Measurements from ENCODE around the gene MGMT. TPM values are rescaled to one million over a fixed set of nuclear protein-coding genes. Genes with fewer than 3 reads are reported as not detected.

The MGMT gene
- total RNA-seq, 4 donors from 2014 or later: 16.5 to 37.5 (median 32.1) TPM

DNA sequence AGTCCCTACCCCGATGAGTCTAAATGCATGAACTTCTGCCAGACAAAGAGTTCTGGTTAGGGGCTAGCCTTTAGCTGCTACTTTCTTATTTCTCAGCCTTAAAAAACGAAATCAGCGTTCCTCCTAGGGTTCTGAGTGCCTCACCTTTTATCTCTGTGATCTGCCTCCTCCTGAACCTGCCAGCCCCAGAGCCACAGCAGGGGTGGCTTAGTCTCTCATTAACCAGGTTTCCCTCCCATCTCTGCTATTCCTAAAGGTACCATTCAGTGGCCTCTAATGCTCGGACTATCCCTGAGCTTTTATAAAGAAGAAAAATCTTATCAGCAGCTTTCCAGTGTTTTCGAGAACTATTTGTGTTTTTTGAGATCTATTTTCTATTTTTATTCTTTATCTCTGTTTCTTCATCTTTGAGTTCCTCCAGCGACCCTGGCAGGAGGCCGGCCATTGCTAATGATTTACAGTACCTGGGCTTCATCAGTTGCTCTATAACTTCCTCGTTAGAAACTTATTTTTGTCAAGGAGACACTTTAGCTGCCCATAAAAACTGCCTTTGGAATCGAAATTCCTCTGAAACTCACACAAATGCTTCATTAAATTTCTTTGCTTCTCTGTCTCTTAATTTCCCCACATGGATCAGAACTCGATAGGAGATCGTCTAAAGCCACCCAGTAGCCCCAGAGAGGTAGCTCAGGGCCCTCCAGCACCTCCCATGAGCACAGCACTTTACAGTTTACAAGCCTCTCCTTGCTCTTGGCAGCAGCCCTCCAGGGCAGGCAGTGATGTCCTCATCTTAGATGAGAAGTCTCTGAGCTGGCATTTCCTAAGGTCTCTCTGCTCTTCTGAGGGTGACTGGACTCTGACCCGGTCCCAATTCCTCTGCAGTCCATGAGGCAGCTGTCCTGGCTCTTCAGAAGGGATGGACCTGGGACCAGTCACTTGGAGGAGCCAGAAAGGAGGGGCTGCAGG is 347.9 kb downstream of the MGMT start:
- peaks cover 0 to 16% (median 0%) of the 10 kb centered on the region in 3 donors for H3K9me3 ChIP-seq
- WGBS, 2 donors (ENCODE audit: low coverage in 1 of 2): 55 to 82% methylated on average over 10 of the region's 12 CpGs
- H3K27me3 ChIP-seq: peaks cover 57% of the 10 kb centered on the region
- TF ChIP-seq EP300 (IDR thresholded peaks at IDR 0.05): no peak
- TF ChIP-seq, protein P1, sequence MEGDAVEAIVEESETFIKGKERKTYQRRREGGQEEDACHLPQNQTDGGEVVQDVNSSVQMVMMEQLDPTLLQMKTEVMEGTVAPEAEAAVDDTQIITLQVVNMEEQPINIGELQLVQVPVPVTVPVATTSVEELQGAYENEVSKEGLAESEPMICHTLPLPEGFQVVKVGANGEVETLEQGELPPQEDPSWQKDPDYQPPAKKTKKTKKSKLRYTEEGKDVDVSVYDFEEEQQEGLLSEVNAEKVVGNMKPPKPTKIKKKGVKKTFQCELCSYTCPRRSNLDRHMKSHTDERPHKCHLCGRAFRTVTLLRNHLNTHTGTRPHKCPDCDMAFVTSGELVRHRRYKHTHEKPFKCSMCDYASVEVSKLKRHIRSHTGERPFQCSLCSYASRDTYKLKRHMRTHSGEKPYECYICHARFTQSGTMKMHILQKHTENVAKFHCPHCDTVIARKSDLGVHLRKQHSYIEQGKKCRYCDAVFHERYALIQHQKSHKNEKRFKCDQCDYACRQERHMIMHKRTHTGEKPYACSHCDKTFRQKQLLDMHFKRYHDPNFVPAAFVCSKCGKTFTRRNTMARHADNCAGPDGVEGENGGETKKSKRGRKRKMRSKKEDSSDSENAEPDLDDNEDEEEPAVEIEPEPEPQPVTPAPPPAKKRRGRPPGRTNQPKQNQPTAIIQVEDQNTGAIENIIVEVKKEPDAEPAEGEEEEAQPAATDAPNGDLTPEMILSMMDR (IDR thresholded peaks at IDR 0.05): no peak
- no peaks in the 10 kb centered on the region for H3K4me1 ChIP-seq
- ATAC-seq: no peak
- no peak overlapping the region for H3K27ac ChIP-seq
- no peak overlapping the region for H3K4me3 ChIP-seq
- H3K36me3 ChIP-seq: no peaks in the 10 kb centered on the region

GRCh38 chr10:129815898-129816655 is 349.0 kb downstream of the MGMT start:
- Histone ChIP-seq H3K27me3 (peaks cover 48% of the 10 kb centered on the region), H3K27ac (no peak overlapping the region), H3K4me1 (no peaks in the 10 kb centered on the region), H3K4me3 (no peak overlapping the region), H3K36me3 (no peaks in the 10 kb centered on the region), H3K9me3 (peaks cover 0 to 16% (median 0%) of the 10 kb centered on the region in 3 donors)
- WGBS, 2 donors (ENCODE audit: low coverage in 1 of 2): 70% methylated on average over 2 of the region's 17 CpGs; no CpG with 5 or more reads in 1 of the 2 donors
- no peak for ATAC-seq
- TF ChIP-seq POLR2A (IDR thresholded peaks at IDR 0.05) (no peak), POLR2AphosphoS5 (IDR thresholded peaks at IDR 0.05) (no peak)
- TF ChIP-seq, protein P1 (IDR thresholded peaks at IDR 0.05): no peak

- WGBS, 2 donors (ENCODE audit: low coverage in 1 of 2): 89% methylated on average over 3 of the region's 8 CpGs; no CpG with 5 or more reads in 1 of the 2 donors
- Histone ChIP-seq H3K27me3 (peaks cover 43% of the 10 kb centered on the region), H3K4me3 (no peak overlapping the region), H3K4me1 (no peaks in the 10 kb centered on the region), H3K9me3 (peaks cover 0 to 16% (median 0%) of the 10 kb centered on the region in 3 donors), H3K27ac (no peak overlapping the region), H3K36me3 (no peaks in the 10 kb centered on the region)
- TF ChIP-seq, protein P1 (IDR thresholded peaks at IDR 0.05): no peak
- TF ChIP-seq POLR2AphosphoS5 (IDR thresholded peaks at IDR 0.05) (no peak), EP300 (IDR thresholded peaks at IDR 0.05) (no peak), POLR2A (IDR thresholded peaks at IDR 0.05) (no peak)
- no peak for ATAC-seq
Measured at GRCh38 chr10:129816656-129817045, 349.6 kb downstream of the MGMT start.
